ENCODE data around the gene AKNA.

DNA sequence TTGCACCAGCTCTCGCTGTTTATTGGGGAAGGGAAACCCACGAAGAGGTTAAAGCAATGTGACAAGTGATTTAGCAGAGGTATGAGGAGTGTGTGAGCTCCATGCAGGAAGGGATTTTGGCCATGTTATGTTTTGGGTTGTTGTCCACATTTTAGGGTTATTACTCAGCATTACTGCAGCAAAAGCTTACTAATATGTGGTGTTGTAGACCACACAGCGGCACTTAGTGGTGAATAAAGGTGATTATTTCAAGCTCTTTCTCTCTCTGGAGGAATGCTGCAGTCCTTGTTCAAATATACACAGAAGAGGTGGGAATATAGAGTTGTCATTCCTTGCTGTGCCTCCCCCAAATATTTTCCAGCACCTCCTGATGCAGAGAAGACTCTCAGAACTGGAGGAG lies 29.7 kb upstream of the AKNA start:
- TF ChIP-seq, protein P1, sequence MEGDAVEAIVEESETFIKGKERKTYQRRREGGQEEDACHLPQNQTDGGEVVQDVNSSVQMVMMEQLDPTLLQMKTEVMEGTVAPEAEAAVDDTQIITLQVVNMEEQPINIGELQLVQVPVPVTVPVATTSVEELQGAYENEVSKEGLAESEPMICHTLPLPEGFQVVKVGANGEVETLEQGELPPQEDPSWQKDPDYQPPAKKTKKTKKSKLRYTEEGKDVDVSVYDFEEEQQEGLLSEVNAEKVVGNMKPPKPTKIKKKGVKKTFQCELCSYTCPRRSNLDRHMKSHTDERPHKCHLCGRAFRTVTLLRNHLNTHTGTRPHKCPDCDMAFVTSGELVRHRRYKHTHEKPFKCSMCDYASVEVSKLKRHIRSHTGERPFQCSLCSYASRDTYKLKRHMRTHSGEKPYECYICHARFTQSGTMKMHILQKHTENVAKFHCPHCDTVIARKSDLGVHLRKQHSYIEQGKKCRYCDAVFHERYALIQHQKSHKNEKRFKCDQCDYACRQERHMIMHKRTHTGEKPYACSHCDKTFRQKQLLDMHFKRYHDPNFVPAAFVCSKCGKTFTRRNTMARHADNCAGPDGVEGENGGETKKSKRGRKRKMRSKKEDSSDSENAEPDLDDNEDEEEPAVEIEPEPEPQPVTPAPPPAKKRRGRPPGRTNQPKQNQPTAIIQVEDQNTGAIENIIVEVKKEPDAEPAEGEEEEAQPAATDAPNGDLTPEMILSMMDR (IDR thresholded peaks at IDR 0.05), result no peak
- TF ChIP-seq POLR2A (IDR thresholded peaks at IDR 0.05) (no peak), POLR2AphosphoS5 (IDR thresholded peaks at IDR 0.05) (no peak)
